Mesenchymal stem cell (in vitro differentiated cells and primary cell): Measurements from ENCODE around the gene GPC1.

Experiments used
- DNase-seq: peaks from one replicate; pipeline ENCODE4 v3.0.0-alpha.2; 2013
- H2AFZ ChIP-seq: one replicate; pipeline ENCODE4 v1.6.1; 2013; ENCODE audit warnings: low read depth, mild to moderate bottlenecking, control low read depth, inconsistent platforms, low read length, moderate library complexity
- H2AK5ac ChIP-seq: 2 replicates; pipeline ENCODE4 v1.6.1; 2013; ENCODE audit warnings: low read length, moderate library complexity, mild to moderate bottlenecking, inconsistent platforms; ENCODE audit not compliant: severe bottlenecking
- H2BK120ac ChIP-seq: one replicate; pipeline ENCODE4 v1.6.1; 2013; ENCODE audit warnings: low read depth, mild to moderate bottlenecking, inconsistent platforms, low read length, moderate library complexity
- H2BK12ac ChIP-seq, 2 experiments: one replicate each; pipeline ENCODE4 v1.6.1; 2013; ENCODE audit warnings: inconsistent platforms in 2 of 2, low read length in 2 of 2, mild to moderate bottlenecking in 2 of 2, moderate library complexity in 2 of 2, control low read depth in 1 of 2
- H2BK15ac ChIP-seq: one replicate; pipeline ENCODE4 v1.6.1; 2013; ENCODE audit warnings: mild to moderate bottlenecking, low read depth, inconsistent platforms; ENCODE audit not compliant: poor library complexity, severe bottlenecking
- H2BK5ac ChIP-seq: 2 replicates; pipeline ENCODE4 v1.6.1; 2013; ENCODE audit warnings: low read depth, mild to moderate bottlenecking, low read length, control low read depth, inconsistent platforms; ENCODE audit not compliant: poor library complexity, severe bottlenecking
- H3K14ac ChIP-seq, 2 experiments: one replicate each; pipeline ENCODE4 v1.6.1; 2013; ENCODE audit warnings: inconsistent platforms in 2 of 2, low read length in 2 of 2, control low read depth in 1 of 2, mild to moderate bottlenecking in 1 of 2, moderate library complexity in 1 of 2
- H3K18ac ChIP-seq, 2 experiments: one replicate each; pipeline ENCODE4 v1.6.1; 2013; ENCODE audit warnings: inconsistent platforms in 2 of 2, low read length in 2 of 2, control low read depth in 1 of 2, low read depth in 1 of 2, mild to moderate bottlenecking in 1 of 2
- H3K23ac ChIP-seq, 2 experiments: one replicate each; pipeline ENCODE4 v1.6.1; 2013; ENCODE audit warnings: inconsistent platforms in 2 of 2, low read length in 2 of 2, mild to moderate bottlenecking in 2 of 2, moderate library complexity in 2 of 2, control low read depth in 1 of 2
- H3K27ac ChIP-seq: 2 replicates; pipeline ENCODE4 v1.5.1; 2013; ENCODE audit warnings: mild to moderate bottlenecking, moderate library complexity, low read length, control low read depth, inconsistent platforms; ENCODE audit not compliant: poor library complexity, severe bottlenecking
- H3K27me3 ChIP-seq, 2 experiments: 2 replicates each; pipeline versions ENCODE4 v1.6.1 to v1.7.0; 2013; ENCODE audit warnings: low read length in 2 of 2, mild to moderate bottlenecking in 2 of 2, moderate library complexity in 2 of 2, control low read depth in 1 of 2, inconsistent platforms in 1 of 2; ENCODE audit not compliant: control insufficient read depth in 1 of 2, insufficient read depth in 1 of 2
- H3K36me3 ChIP-seq, 2 experiments: 2 replicates each; pipeline versions ENCODE4 v1.6.1 to v1.7.0; 2013; ENCODE audit warnings: low read length in 2 of 2, control low read depth in 1 of 2, inconsistent platforms in 1 of 2, low read depth in 1 of 2, mild to moderate bottlenecking in 1 of 2; ENCODE audit not compliant: insufficient read depth in 2 of 2, control insufficient read depth in 1 of 2
- H3K4ac ChIP-seq, 2 experiments: one replicate each; pipeline ENCODE4 v1.6.1; 2013; ENCODE audit warnings: inconsistent platforms in 2 of 2, low read length in 2 of 2, mild to moderate bottlenecking in 2 of 2, moderate library complexity in 2 of 2, control low read depth in 1 of 2, low read depth in 1 of 2
- H3K4me1 ChIP-seq: 2 replicates; pipeline ENCODE4 v1.6.1; 2013; ENCODE audit warnings: low read depth, low read length, control low read depth; ENCODE audit not compliant: control insufficient read depth, insufficient read depth
- H3K4me2 ChIP-seq: 2 replicates; pipeline ENCODE4 v1.6.1; 2013; ENCODE audit warnings: low read length, mild to moderate bottlenecking, inconsistent platforms; ENCODE audit not compliant: poor library complexity, severe bottlenecking
- H3K4me3 ChIP-seq, 2 experiments: 2 replicates each; pipeline versions ENCODE4 v1.5.1 to v1.7.0; 2013; ENCODE audit warnings: low read length in 2 of 2, mild to moderate bottlenecking in 2 of 2, control low read depth in 1 of 2, low read depth in 1 of 2; ENCODE audit not compliant: insufficient read depth in 1 of 2
- H3K79me1 ChIP-seq: replicated peaks from 2 replicates; pipeline ENCODE4 v1.6.1; 2013; ENCODE audit warnings: mild to moderate bottlenecking, control low read depth, low read length, inconsistent platforms; ENCODE audit not compliant: poor library complexity, severe bottlenecking
- H3K9ac ChIP-seq: 2 replicates; pipeline ENCODE4 v1.7.0; 2013; ENCODE audit warnings: mild to moderate bottlenecking, low read length, moderate library complexity
- H3K9me3 ChIP-seq: 2 replicates; pipeline ENCODE4 v1.7.0; 2013; ENCODE audit warnings: mild to moderate bottlenecking, low read length; ENCODE audit not compliant: control insufficient read depth
- H4K8ac ChIP-seq: one replicate; pipeline ENCODE4 v1.6.1; 2013; ENCODE audit warnings: inconsistent platforms, mild to moderate bottlenecking, low read length, moderate library complexity
- H4K91ac ChIP-seq: one replicate; pipeline ENCODE4 v1.6.1; 2013; ENCODE audit warnings: mild to moderate bottlenecking, low read length, inconsistent platforms
- WGBS: methylation state at CpG from one replicate; pipeline ENCODE4 v1.1.7; 2013; ENCODE audit warnings: mixed read lengths; 5-methylcytosine and 5-hydroxymethylcytosine counted together

The GPC1 gene

GRCh38 chr2:240478346-240479110 is 43.1 kb downstream of the GPC1 start:
- DNase-seq: no peak
- Histone ChIP-seq H2BK12ac (no peak overlapping the region), H3K79me1 (no peaks in the 10 kb centered on the region), H3K4me1 (no peaks in the 10 kb centered on the region), H3K27ac (no peak overlapping the region), H3K36me3 (no peaks in the 10 kb centered on the region), H3K27me3 (no peaks in the 10 kb centered on the region), H3K4ac (no peak overlapping the region), H4K91ac (no peak overlapping the region), H2BK5ac (no peak overlapping the region), H3K4me3 (no peak overlapping the region), H2BK120ac (no peak overlapping the region), H3K23ac (no peak overlapping the region), H2AK5ac (no peak overlapping the region), H3K14ac (no peak overlapping the region), H2AFZ (no peak overlapping the region), H3K18ac (no peak overlapping the region), H4K8ac (no peak overlapping the region), H2BK15ac (no peak overlapping the region), H3K9me3 (peaks cover 19% of the 10 kb centered on the region), H3K4me2 (no peak overlapping the region), H3K9ac (no peak overlapping the region)
- 88% methylated on average over 21 of the region's 21 CpGs for WGBS

- no peak overlapping the region for H4K91ac ChIP-seq
- no peaks in the 10 kb centered on the region for H3K79me1 ChIP-seq
- H2BK5ac ChIP-seq: no peak overlapping the region
- no peak overlapping the region for H3K9ac ChIP-seq
- no peak overlapping the region for H3K4ac ChIP-seq
- H3K18ac ChIP-seq: no peak overlapping the region
- H3K27me3 ChIP-seq: no peaks in the 10 kb centered on the region
- H3K9me3 ChIP-seq: peaks cover 19% of the 10 kb centered on the region
- H4K8ac ChIP-seq: no peak overlapping the region
- no peaks in the 10 kb centered on the region for H3K36me3 ChIP-seq
- H2BK12ac ChIP-seq: no peak overlapping the region
- no peak overlapping the region for H2BK120ac ChIP-seq
- H3K4me2 ChIP-seq: no peak overlapping the region
- no peak overlapping the region for H2BK15ac ChIP-seq
- H3K27ac ChIP-seq: no peak overlapping the region
- WGBS: 87% methylated on average over 12 of the region's 12 CpGs
- no peaks in the 10 kb centered on the region for H3K4me1 ChIP-seq
- H3K23ac ChIP-seq: no peak overlapping the region
- DNase-seq: no peak
- H2AFZ ChIP-seq: no peak overlapping the region
- H3K4me3 ChIP-seq: no peak overlapping the region
- no peak overlapping the region for H3K14ac ChIP-seq
- no peak overlapping the region for H2AK5ac ChIP-seq
Observed at GRCh38 chr2:240479111-240479501, 43.6 kb downstream of the GPC1 start.

GRCh38 chr2:240480834-240481623 is 45.6 kb downstream of the GPC1 start:
- no peak overlapping the region for H3K4me3 ChIP-seq
- 90% methylated on average over 24 of the region's 25 CpGs for WGBS
- no peak overlapping the region for H3K14ac ChIP-seq
- no peaks in the 10 kb centered on the region for H3K79me1 ChIP-seq
- H3K4me2 ChIP-seq: no peak overlapping the region
- H3K9me3 ChIP-seq: peaks cover 10% of the 10 kb centered on the region
- no peak for DNase-seq
- no peak overlapping the region for H2BK120ac ChIP-seq
- no peak overlapping the region for H2BK15ac ChIP-seq
- no peaks in the 10 kb centered on the region for H3K4me1 ChIP-seq
- H3K18ac ChIP-seq: no peak overlapping the region
- H2AFZ ChIP-seq: no peak overlapping the region
- no peak overlapping the region for H4K8ac ChIP-seq
- no peak overlapping the region for H2BK5ac ChIP-seq
- no peaks in the 10 kb centered on the region for H3K27me3 ChIP-seq
- no peak overlapping the region for H2BK12ac ChIP-seq
- H3K23ac ChIP-seq: no peak overlapping the region
- H4K91ac ChIP-seq: no peak overlapping the region
- H3K9ac ChIP-seq: no peak overlapping the region
- no peak overlapping the region for H3K27ac ChIP-seq
- H3K4ac ChIP-seq: no peak overlapping the region
- no peaks in the 10 kb centered on the region for H3K36me3 ChIP-seq
- H2AK5ac ChIP-seq: no peak overlapping the region

GRCh38 chr2:240481720-240482119 is 46.3 kb downstream of the GPC1 start:
- 88% methylated on average over 5 of the region's 5 CpGs for WGBS
- Histone ChIP-seq H3K4me1 (no peaks in the 10 kb centered on the region), H3K36me3 (no peaks in the 10 kb centered on the region), H3K79me1 (no peaks in the 10 kb centered on the region), H2AFZ (no peak overlapping the region), H2AK5ac (no peak overlapping the region), H2BK12ac (no peak overlapping the region), H3K27ac (no peak overlapping the region), H3K18ac (no peak overlapping the region), H3K4me3 (no peak overlapping the region), H3K4me2 (no peak overlapping the region), H3K23ac (no peak overlapping the region), H2BK120ac (no peak overlapping the region), H4K8ac (no peak overlapping the region), H4K91ac (no peak overlapping the region), H3K9me3 (peaks cover 13% of the 10 kb centered on the region), H3K4ac (no peak overlapping the region), H3K9ac (no peak overlapping the region), H3K14ac (no peak overlapping the region), H3K27me3 (no peaks in the 10 kb centered on the region), H2BK15ac (no peak overlapping the region), H2BK5ac (no peak overlapping the region)
- DNase-seq: no peak
